K562 (cell line): ENCODE data around the gene TPCN1. TPM values are rescaled to one million over a fixed set of nuclear protein-coding genes. Genes with fewer than 3 reads are reported as not detected.

ENCODE experiments used
- CEBPG ChIP-seq, 3 experiments: fragments of 200-800 bp in 1 of 3; sonication (Bioruptor generic) in 1 of 3; sonication (generic) in 1 of 3; formaldehyde crosslinking in 1 of 3; IDR thresholded peaks in 2 of 3; conservative IDR thresholded peaks in 1 of 3; 2 replicates each; pipeline versions ENCODE4 v1.6.1 to v1.8.0; 2016 to 2022; ENCODE audit warnings: missing compliant biosample characterization in 2 of 3, missing genetic modification characterization in 2 of 3, mild to moderate bottlenecking in 1 of 3, missing genetic modification reagents in 1 of 3
- HDAC1 ChIP-seq, 2 experiments: fragments of 450-650 bp; IDR thresholded peaks; 2 replicates each; pipeline ENCODE4 v1.6.1; 2016 to 2017; ENCODE audit warnings: inconsistent platforms in 1 of 2, mild to moderate bottlenecking in 1 of 2, moderate library complexity in 1 of 2
- HDAC2 ChIP-seq: fragments of 450-650 bp; IDR thresholded peaks from 2 replicates; pipeline ENCODE4 v1.6.1; 2016; ENCODE audit warnings: mild to moderate bottlenecking
- HMG20A ChIP-seq: fragments of 450-650 bp; formaldehyde crosslinking; conservative IDR thresholded peaks from 2 replicates; pipeline ENCODE4 v1.4.0; 2020; ENCODE audit warnings: mild to moderate bottlenecking, mixed read lengths
- HNRNPK ChIP-seq: fragments of 200-400 bp; formaldehyde crosslinking; IDR thresholded peaks from one replicate; pipeline ENCODE4 v1.6.1; 2018; ENCODE audit warnings: mild to moderate bottlenecking, low read depth, low read length; ENCODE audit not compliant: poor library complexity, severe bottlenecking
- KAT2B ChIP-seq: IDR thresholded peaks from one replicate; pipeline ENCODE4 v1.6.1; 2012; ENCODE audit warnings: low read depth, mild to moderate bottlenecking, control low read depth, inconsistent platforms, low read length, moderate library complexity
- KDM1A ChIP-seq, 2 experiments: fragments of 450-650 bp; IDR thresholded peaks; 2 replicates each; pipeline ENCODE4 v1.6.1; 2016; ENCODE audit warnings: mild to moderate bottlenecking in 2 of 2
- KDM5B ChIP-seq: fragments of 200-600 bp; sonication (generic); IDR thresholded peaks from 2 replicates; pipeline ENCODE4 v1.6.1; 2012; ENCODE audit warnings: low read depth, mild to moderate bottlenecking, moderate library complexity, low read length, control low read depth, inconsistent platforms; ENCODE audit not compliant: insufficient replicate concordance
- SMAD1 ChIP-seq: fragments of 150-350 bp; IDR thresholded peaks from 2 replicates; pipeline ENCODE4 v1.6.1; 2014; ENCODE audit warnings: low read length, low read depth; ENCODE audit not compliant: partially characterized antibody
- TFAM ChIP-seq: fragments of 250-450 bp; sonication (Bioruptor Pico); conservative IDR thresholded peaks from 2 replicates; pipeline ENCODE4 v1.5.0; 2021; ENCODE audit warnings: mild to moderate bottlenecking, moderate library complexity
- UBTF ChIP-seq, 2 experiments: IDR thresholded peaks; 2 replicates each; pipeline ENCODE4 v1.6.1; 2012; ENCODE audit warnings: improper control_type of control experiment in 2 of 2, low read depth in 2 of 2, low read length in 2 of 2, borderline replicate concordance in 1 of 2
- USF1 ChIP-seq: sonication (generic); formaldehyde crosslinking; IDR thresholded peaks from 2 replicates; pipeline ENCODE4 v1.9.0; 2022; ENCODE audit warnings: mild to moderate bottlenecking, missing genetic modification reagents
- ZBTB17 ChIP-seq: fragments of 450-650 bp; formaldehyde crosslinking; IDR thresholded peaks from 2 replicates; pipeline ENCODE4 v1.4.0; 2020; ENCODE audit warnings: mild to moderate bottlenecking
- ZNF282 ChIP-seq: sonication (generic); formaldehyde crosslinking; IDR thresholded peaks from 2 replicates; pipeline ENCODE4 v1.8.1; 2023; ENCODE audit warnings: missing genetic modification reagents
- polyA plus RNA-seq, 8 experiments: library from polyadenylated mRNA; depleted of rRNA in 4 of 8; stranded (reverse) in 5 of 8; unstranded in 3 of 8; fragments of >200 nt; fragmentation: Nextera tagmentation in 2 of 8; fragmentation: Illumina TruSeq in 1 of 8; extraction: Ambion mirVana in 2 of 8; extraction: Trizol in 1 of 8; gene quantifications; 2 replicates each; pipeline versions ENCODE4 v1.2.1 to v1.2.3, GENCODE V29; 2011 to 2014; ENCODE audit warnings: inconsistent platforms in 1 of 8, missing spikeins in 1 of 8
- total RNA-seq, 7 experiments: library from RNA; depleted of rRNA in 6 of 7; stranded (reverse); fragments of >200 nt in 6 of 7; fragmentation: Illumina TruSeq in 2 of 7; extraction: Trizol in 2 of 7; gene quantifications; 2 replicates each; pipeline versions ENCODE4 v1.2.1 to v1.2.3, GENCODE V29; 2011 to 2021; ENCODE audit warnings: low replicate concordance in 1 of 7
- TF ChIP-seq, protein P1 (sequence below): sonication (generic); formaldehyde crosslinking; IDR thresholded peaks from 2 replicates; pipeline ENCODE4 v1.8.0; 2022; ENCODE audit warnings: mild to moderate bottlenecking, missing genetic modification reagents, borderline replicate concordance
- TF ChIP-seq, protein P2 (sequence below): IDR thresholded peaks from 2 replicates; pipeline ENCODE4 v1.6.1; 2016; ENCODE audit warnings: missing genetic modification characterization, missing compliant biosample characterization
- TF ChIP-seq, protein P3 (sequence below): fragments of 450-650 bp; conservative IDR thresholded peaks from 2 replicates; pipeline ENCODE4 v1.6.1; 2016; ENCODE audit warnings: missing genetic modification characterization, low read depth, mild to moderate bottlenecking, missing compliant biosample characterization, moderate library complexity
- TF ChIP-seq, protein P4 (sequence below): fragments of 450-650 bp; IDR thresholded peaks from one replicate; pipeline ENCODE4 v1.6.1; 2018; ENCODE audit warnings: mild to moderate bottlenecking, moderate library complexity; ENCODE audit not compliant: partially characterized antibody

Gene TPCN1
- total and polyA plus RNA-seq, 9 of the 15 experiments (the other 6 are each of a cell fraction or from before 2014, with no cell fraction given) = 0.80 to 23.8 (median 7.4) TPM

- TF ChIP-seq ZBTB17 (CRISPR knock-in tag) (no peak), ZNF282 (no peak), HNRNPK (no peak), HDAC1 (IDR thresholded peaks at IDR 0.05) (peak in 1 of 2 experiments; percentile 52; a peak in 1 of 4 replicates), KAT2B (no peak), TFAM (CRISPR knock-in tag) (no peak), HDAC2 (peak; percentile 95; the same call in 1 of the 2 replicates), UBTF (IDR thresholded peaks at IDR 0.05; ENCODE audit: borderline replicate concordance in 1 of 2, low read depth in 2 of 2, low read length in 2 of 2) (no peak), CEBPG (CRISPR knock-in tag; IDR thresholded peaks at IDR 0.05) (no peak), CEBPG (tag; conservative IDR thresholded peaks at IDR 0.05 in 1 of 2, IDR thresholded peaks at IDR 0.05 in 1 of 2) (no peak), USF1 (CRISPR knock-in tag) (peak; percentile 40; the same call in 1 of the 2 replicates), SMAD1 (no peak), HMG20A (no peak), KDM1A (IDR thresholded peaks at IDR 0.05) (peak; percentile 90 to 94), KDM5B (no peak)
- TF ChIP-seq, protein P1, sequence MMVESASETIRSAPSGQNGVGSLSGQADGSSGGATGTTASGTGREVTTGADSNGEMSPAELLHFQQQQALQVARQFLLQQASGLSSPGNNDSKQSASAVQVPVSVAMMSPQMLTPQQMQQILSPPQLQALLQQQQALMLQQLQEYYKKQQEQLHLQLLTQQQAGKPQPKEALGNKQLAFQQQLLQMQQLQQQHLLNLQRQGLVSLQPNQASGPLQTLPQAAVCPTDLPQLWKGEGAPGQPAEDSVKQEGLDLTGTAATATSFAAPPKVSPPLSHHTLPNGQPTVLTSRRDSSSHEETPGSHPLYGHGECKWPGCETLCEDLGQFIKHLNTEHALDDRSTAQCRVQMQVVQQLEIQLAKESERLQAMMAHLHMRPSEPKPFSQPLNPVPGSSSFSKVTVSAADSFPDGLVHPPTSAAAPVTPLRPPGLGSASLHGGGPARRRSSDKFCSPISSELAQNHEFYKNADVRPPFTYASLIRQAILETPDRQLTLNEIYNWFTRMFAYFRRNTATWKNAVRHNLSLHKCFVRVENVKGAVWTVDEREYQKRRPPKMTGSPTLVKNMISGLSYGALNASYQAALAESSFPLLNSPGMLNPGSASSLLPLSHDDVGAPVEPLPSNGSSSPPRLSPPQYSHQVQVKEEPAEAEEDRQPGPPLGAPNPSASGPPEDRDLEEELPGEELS (CRISPR knock-in tag) = no peak
- TF ChIP-seq, protein P2, sequence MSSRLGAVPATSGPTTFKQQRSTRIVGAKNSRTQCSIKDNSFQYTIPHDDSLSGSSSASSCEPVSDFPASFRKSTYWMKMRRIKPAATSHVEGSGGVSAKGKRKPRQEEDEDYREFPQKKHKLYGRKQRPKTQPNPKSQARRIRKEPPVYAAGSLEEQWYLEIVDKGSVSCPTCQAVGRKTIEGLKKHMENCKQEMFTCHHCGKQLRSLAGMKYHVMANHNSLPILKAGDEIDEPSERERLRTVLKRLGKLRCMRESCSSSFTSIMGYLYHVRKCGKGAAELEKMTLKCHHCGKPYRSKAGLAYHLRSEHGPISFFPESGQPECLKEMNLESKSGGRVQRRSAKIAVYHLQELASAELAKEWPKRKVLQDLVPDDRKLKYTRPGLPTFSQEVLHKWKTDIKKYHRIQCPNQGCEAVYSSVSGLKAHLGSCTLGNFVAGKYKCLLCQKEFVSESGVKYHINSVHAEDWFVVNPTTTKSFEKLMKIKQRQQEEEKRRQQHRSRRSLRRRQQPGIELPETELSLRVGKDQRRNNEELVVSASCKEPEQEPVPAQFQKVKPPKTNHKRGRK = no peak
- TF ChIP-seq, protein P3, sequence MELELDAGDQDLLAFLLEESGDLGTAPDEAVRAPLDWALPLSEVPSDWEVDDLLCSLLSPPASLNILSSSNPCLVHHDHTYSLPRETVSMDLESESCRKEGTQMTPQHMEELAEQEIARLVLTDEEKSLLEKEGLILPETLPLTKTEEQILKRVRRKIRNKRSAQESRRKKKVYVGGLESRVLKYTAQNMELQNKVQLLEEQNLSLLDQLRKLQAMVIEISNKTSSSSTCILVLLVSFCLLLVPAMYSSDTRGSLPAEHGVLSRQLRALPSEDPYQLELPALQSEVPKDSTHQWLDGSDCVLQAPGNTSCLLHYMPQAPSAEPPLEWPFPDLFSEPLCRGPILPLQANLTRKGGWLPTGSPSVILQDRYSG (tag) = no peak
- TF ChIP-seq, protein P4, sequence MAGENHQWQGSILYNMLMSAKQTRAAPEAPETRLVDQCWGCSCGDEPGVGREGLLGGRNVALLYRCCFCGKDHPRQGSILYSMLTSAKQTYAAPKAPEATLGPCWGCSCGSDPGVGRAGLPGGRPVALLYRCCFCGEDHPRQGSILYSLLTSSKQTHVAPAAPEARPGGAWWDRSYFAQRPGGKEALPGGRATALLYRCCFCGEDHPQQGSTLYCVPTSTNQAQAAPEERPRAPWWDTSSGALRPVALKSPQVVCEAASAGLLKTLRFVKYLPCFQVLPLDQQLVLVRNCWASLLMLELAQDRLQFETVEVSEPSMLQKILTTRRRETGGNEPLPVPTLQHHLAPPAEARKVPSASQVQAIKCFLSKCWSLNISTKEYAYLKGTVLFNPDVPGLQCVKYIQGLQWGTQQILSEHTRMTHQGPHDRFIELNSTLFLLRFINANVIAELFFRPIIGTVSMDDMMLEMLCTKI = no peak
These were observed 35.3 kb upstream of the TPCN1 start (continued) for GRCh38 chr12:113186033-113186365.
